ENCODE data around the gene PTDSS2. TPM values are rescaled to one million over a fixed set of nuclear protein-coding genes. Genes with fewer than 3 reads are reported as not detected.

PTDSS2 gene
- polyA plus RNA-seq, 3 donors: 9.3 to 18.3 (median 12.4) TPM

GRCh38 chr11:528166-528814 lies 78.2 kb downstream of the PTDSS2 start:
- intact Hi-C loops (cut with micrococcal nuclease): no loop called here
- no peak overlapping the region for H3K4me3 ChIP-seq (replicated peaks in 1 of 3; ENCODE audit: low read depth in 2 of 3, low read length in 3 of 3)
- no peak overlapping the region for H3K27ac Mint-ChIP-seq

More at GRCh38 chr11:528166-528814, 78.2 kb downstream of the PTDSS2 start:
- H3K36me3 Mint-ChIP-seq: peaks cover 12 to 15% of the 10 kb centered on the region in 2 donors
- H4K20me1 ChIP-seq (ENCODE audit: insufficient read depth, low read length): peaks cover 10% of the 10 kb centered on the region
- no peak overlapping the region for H3K9ac ChIP-seq (ENCODE audit: insufficient read depth, low read length, poor library complexity, severe bottlenecking)
- no peak overlapping the region for H3K27ac ChIP-seq (ENCODE audit: low read depth in 1 of 2, low read length in 2 of 2)
- H3K4me3 Mint-ChIP-seq: no peak overlapping the region
- H3K36me3 ChIP-seq (replicated peaks in 1 of 2; ENCODE audit: control insufficient read depth in 1 of 2, insufficient read depth in 2 of 2, low read length in 2 of 2): peaks cover 20% of the 10 kb centered on the region in 2 donors
- H3K27me3 ChIP-seq (ENCODE audit: control insufficient read depth in 2 of 2, insufficient read depth in 2 of 2, low read length in 2 of 2): no peaks in the 10 kb centered on the region
- no peak for DNase-seq
- no peaks in the 10 kb centered on the region for H3K79me2 ChIP-seq (ENCODE audit: insufficient read depth, low read length)
- 94% methylated on average over 29 of the region's 30 CpGs for WGBS (ENCODE audit: insufficient coverage)
- no peaks in the 10 kb centered on the region for H3K9me3 ChIP-seq (replicated peaks in 1 of 2; ENCODE audit: control insufficient read depth in 1 of 2, insufficient read depth in 1 of 2, low read length in 2 of 2)
- H2AFZ ChIP-seq (ENCODE audit: insufficient read depth, low read depth, low read length, poor library complexity, severe bottlenecking): no peak overlapping the region
- no peaks in the 10 kb centered on the region for H3K4me1 ChIP-seq (ENCODE audit: control insufficient read depth in 1 of 2, insufficient read depth in 2 of 2, low read length in 2 of 2)
- no peaks in the 10 kb centered on the region for H3K9me3 Mint-ChIP-seq
- peaks cover 2 to 4% (median 3%) of the 10 kb centered on the region in 3 donors for H3K27me3 Mint-ChIP-seq (ENCODE audit: low read depth in 3 of 3)
- TF ChIP-seq CTCF (IDR thresholded peaks at IDR 0.05): no peak
- no peaks in the 10 kb centered on the region for H3K4me1 Mint-ChIP-seq
- no peak overlapping the region for H3K4me2 ChIP-seq (replicated peaks; ENCODE audit: extremely low read depth, low read length, poor library complexity, severe bottlenecking)

All from CD14-positive monocyte (primary cell).